HG03025 (cell line): ENCODE measurements around the gene LRRC4C.

ENCODE experiments used
- ATAC-seq: cut with Tn5 transposase; IDR thresholded peaks from one replicate; pipeline ENCODE4 v1.9.1; 2021; ENCODE audit warnings: mild to moderate bottlenecking, moderate library complexity; ENCODE audit not compliant: unreplicated experiment, low FRiP score

The LRRC4C gene

DNA sequence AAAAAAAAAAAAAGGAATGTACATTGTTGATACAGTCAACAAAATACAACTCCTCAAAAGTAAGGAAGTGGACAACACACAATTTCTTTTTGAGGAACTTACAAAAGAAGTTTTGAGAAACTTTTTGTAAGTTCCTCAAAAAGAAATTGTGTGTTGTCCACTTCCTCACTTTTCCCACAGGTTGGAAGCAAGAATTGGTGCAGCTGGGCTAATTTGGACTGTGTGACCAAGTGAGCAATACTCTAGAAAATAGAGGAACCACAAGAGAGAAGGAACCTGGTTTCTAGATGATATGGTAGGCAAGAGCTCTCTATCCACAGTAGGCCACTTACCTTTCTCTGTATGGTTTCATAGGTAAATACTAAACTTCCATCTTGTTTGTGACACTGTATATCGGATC lies 1053.8 kb downstream of the LRRC4C start:
- ATAC-seq: no peak

DNA sequence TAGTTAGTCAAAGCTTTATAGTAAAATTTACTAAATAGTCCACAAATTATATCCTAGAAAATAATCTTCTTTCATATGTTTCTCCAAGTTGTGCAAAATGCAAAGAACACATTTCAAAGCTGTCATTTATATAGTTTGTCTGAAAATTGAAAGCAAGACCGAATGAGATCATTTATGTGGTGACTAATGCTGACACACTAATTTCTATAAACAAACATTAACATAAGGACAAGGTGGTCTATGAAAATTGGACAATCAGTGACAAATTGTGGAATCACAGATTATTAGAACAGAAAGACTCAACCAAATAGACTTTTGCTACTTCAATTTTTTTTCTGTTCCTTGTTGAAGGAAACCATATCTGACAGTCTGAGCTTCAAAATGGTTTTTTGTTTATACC lies 1056.1 kb downstream of the LRRC4C start:
- ATAC-seq: no peak

DNA sequence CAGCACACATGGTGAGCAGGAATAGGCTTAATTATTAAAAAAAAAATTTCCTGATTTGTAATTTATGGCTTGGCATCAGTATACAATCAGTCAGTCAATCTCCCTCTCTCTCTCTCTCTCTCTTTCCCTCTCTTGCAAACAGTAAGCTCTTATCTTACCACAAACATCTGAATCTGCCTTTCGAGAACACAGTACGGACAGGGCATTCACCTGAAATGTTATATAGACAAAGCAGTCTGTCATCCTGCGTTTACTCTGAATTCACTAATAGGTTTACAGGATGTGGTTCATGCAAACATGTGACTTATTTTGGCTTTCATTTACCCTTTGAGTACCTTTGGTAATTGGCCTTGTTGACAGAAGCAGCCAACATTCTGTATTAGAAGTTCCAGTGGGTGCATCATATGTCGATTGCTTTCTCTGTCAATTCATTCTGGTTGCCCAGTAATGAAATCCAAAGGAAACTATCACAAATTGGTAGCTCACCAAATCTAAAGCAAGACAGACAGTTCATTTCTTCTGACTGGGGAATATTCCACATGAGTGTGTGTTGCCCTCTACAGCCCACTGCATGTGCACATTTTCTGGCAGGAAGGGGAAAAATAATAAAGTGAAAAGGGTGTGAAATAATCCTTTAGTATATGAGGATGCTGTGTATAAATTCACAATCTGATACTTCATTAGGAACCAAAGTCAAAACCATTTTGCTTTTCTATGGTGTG lies 1058.2 kb downstream of the LRRC4C start:
- no peak for ATAC-seq

DNA sequence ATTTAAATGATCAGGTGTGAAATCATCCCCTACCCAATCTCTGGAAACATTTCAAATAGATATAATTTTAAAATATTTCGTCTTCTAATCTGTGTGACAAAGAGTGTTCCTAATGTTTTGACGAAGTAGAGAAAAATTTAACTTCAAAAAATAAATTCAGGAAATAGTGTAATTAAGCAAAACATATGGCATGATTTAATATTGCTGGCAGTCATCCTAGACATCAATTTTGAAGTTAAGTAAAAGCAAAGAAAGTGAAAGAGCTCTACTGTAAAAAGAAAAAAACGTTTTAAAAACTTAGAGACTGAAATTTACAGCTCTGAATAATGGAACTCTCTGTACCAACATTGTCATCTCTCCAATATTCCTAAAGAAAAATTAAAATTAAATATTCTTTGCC lies 1062.3 kb downstream of the LRRC4C start:
- no peak for ATAC-seq

DNA sequence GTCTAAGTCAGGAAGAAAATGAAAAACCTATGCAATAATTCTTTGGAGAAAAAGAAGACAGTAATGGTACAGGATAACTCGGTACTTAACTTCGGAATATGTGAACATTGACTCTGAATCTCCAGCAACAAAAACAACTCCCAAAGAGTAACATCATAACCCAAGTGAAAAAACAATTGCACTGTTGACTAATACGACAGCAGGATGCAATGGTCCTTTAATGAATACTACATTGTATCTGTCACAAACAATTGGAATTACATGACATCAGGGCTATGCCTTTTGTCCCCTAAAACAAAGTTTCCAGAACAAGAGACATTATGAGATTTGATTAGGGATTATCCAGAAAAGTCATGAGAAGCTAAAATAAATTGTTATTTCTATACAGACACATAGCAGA lies 1065.9 kb downstream of the LRRC4C start:
- no peak for ATAC-seq

DNA sequence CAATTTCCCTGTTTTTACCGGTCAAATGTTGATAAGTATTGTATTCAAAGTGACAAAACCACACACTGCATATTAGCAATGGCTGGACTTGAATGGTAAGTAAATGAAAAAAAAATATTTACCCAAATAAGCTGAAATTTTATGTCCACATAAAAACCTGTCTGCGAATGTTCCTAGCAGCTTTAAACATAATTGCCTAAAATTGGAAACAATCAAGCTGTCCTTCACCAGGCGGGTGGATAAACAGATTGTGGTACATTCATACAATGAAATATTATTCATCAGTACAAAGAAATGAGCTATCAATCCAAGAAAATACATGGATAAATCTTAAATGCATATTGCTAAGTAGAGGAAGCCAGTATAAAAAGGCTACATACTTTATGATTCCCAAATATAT lies 1067.8 kb downstream of the LRRC4C start:
- ATAC-seq: no peak

DNA sequence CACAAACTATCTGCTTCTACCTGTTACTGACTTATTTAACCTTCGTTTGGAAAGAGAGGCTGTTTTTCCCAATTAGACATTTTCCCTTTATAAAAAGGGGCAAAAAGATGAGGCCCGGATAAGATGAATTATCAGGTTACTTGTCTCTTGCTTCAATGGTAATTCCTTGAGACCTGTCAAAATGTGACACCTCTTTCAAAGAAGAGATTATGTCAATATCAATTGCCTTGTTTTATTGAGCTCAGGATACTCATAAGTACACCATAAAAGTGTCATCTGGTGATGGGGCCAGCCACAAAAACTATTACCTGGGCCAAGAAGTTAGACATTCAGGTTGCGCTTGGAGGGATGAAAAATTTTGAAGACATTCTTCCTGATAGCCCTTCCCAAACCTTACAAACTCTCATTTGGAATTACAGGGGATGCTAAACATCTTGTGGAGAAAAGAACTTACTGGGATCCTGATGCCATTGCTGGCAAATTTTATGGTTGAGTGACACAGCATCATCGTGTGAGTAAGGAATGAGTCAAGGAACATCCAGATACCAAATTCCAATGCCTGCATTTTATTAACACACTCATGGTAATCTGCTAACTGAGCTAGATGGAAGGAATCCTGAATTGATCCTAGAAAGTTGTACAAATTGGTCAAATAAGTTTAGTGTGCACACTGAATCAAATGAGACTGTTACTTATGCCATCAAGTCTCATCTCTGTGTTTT lies 1071.2 kb downstream of the LRRC4C start:
- ATAC-seq: no peak

DNA sequence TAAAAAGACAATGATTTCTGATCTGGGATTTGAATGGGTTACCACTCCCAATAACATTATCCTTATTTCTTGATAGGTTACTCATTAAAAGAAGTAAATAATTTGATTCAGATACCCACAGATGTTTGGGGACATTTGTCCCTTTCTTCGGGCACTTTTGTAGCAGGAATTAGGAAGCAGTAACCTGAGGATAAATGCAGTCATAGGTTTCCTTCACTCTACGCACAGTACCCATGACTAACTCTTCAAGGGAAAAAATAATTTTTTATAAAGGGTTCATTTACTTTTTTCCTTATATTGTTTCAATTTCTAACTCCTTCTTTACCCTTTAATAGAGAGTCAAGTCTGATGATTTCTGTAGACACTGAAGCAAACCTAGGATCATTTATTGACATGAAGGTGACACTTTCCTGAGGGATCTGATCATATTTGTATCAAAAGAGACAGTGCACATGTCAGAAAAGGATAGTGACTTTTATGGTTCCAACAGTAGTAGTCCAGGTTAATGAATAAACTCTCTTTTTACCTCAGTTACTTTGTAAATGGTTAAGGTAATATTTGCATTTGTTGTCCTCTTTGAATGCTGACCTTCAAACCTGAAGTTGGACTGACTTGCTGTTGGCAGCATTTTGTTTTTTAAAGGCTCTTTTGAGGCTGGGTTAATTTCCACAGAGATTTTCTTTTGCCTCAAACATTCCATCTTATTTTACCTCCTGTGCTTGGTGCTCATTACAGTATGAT lies 1072.0 kb downstream of the LRRC4C start:
- no peak for ATAC-seq

DNA sequence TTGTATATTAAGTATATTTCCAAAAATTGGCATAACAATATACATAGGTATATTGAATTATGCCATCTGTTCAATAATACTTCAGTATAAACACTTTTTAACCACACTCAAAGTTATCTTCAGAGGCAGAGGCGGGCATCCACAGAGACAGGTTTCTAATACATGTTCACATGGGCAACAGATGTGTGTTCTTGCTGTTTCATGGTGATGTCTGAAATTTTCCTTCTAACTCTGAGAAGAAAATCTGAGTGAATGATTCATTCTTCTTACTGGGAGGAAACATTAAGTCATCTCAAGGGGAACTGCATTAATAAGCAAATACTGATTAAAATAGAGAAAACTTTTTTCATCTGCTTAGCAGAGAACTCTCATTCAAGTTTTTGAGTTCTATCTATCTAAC lies 1074.5 kb downstream of the LRRC4C start:
- ATAC-seq: no peak

DNA sequence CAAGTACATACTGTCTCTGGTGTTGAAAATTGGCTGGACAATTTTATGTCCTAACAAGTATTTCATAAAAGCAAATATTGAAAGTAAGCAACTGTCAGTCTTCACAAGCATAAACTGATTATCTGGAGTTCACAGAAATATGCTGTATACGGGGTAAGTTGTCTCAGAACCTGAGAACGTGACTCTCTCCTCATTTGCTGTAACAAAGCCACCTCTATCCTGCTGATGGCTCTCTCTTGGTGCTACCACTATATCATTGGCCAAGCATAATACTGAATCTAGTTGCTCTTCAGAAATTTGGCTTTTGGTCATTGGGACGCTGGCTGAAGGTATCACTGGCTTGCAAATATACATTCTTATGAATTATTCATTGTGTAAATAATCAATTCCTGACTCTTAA lies 1078.0 kb downstream of the LRRC4C start:
- ATAC-seq: no peak

DNA sequence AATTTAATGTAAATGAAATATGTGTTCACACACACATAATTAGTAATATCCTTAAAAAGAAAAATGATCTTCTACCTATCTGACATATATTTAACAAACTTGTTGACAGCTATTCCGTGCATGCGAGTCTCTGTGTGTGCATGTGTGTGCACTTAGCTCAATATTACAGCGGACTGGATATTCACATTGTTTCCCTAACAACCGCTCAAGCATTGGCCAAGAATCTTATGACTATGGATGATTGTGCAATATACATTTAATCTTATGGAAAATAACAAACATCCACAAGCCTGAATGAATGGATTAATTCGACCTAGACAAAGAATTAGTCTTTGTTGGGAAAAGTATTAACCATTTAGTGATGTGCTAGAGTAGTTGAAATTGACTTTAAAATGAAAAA lies 1078.6 kb downstream of the LRRC4C start:
- ATAC-seq: no peak

DNA sequence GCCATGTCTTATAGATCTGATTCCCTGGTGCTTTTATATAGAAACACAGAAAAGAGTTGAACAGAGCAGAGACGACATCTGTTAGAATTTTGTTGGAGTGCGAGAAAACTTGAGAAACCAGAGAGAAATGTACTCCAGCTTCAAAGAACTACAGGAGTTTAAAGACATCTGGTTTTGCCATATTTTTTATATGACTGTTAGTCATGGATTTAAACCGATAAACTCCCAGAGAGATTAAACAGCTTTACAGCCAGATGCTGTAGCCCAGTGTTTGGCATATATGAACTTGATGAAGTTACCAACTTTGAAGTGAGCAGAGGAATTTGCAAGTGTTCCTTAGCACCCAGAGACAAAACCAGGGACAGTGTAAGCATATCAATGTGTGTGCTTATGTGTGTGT lies 1083.1 kb downstream of the LRRC4C start:
- ATAC-seq: no peak

DNA sequence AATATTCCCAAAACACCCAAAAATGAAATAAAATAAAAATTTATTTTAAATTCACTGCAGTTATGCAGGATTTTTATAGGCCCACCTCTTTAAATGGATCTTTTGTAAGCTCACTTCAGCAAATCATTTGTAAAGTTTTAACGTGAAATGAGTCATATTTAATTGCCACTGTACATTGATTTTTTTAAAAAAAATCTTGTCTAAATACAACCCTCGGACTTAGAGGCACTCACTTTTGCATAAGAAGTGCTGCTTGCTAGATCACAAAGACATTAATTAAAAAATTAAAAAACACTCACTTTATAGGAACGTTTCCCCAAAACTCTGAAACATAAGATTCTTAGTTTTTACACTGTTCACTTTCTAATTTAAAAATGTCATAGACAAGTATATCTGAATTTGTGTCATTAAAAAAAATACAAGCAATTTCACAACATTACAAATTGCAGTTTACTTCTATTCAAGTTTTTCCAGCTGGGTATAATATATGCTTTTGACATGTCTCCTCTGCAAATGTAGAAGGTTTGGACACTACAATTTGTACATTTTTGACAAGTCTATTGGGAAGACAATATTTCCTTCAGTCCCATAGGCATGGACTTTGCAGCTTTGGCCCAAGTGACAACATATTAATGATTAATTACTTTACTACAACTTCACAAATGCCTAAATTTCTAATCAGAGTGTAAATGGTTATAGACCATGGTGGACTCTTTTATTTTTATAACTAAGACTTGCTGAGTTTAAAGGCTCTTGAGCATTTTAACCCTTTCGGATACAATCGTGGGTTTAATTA lies 1088.4 kb downstream of the LRRC4C start:
- no peak for ATAC-seq

DNA sequence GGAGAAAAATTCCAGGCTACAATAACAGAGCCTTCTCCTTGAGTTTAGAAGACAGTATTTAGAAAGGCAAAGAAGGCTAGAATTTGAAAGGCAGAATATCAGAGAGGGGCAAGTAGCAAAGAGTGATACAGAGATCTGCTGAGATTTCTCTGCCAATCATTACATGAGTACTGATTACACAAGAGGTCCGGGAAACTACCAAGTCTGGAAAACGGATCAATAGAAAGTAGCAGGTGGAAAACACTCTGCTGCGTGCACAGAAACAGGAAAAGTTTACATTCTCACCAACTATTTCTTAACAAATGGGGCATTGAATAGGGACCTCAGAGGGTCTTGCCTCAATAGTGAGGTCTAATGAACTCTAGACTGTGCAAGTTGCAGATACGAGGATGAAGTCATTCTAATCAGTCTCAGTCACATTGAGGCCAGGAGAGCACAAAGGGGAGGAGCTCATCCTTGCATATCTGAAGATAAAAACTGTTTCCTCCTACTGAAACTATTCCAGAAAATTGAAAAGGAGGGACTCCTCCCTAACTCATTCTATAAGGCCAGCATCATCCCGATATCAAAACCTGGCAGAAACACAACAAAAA lies 1099.2 kb downstream of the LRRC4C start:
- ATAC-seq: no peak

DNA sequence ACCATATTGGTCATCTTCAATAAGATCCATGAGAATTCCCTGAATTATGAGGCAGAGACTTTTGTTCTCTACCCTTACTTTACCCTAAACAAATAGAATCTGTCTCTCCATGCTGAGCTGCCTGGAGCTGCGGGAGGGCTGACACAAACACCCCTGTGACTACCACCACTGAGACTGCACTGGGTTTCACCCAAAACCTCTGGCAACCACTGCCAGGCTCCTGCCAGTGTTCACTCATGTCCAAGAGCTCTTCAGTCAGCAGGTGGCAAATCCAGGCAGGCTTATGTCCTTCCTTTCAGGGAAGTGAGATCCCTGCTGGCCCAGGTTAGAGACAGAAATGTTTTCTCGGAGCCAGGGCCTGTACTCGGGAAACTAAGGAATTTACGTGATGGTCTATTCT lies 1105.3 kb downstream of the LRRC4C start:
- ATAC-seq: no peak

DNA sequence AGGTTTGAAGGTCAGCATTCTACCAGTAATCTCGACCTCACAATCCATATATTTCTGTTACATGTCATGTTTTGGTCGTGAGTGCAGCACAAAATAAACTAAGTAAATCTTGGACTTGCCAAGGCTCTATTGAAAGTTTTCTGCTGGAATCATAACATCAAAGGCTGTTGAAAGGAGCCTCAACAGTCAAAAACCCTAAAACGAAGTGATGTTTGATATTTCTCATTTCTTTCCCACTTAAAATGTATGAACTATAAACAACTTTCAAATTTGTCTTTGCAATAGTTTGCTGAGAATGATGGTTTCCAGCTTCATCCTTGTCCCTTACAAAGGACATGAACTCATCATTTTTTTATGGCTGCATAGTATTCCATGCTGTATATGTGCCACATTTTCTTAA lies 1118.5 kb downstream of the LRRC4C start:
- ATAC-seq: no peak

DNA sequence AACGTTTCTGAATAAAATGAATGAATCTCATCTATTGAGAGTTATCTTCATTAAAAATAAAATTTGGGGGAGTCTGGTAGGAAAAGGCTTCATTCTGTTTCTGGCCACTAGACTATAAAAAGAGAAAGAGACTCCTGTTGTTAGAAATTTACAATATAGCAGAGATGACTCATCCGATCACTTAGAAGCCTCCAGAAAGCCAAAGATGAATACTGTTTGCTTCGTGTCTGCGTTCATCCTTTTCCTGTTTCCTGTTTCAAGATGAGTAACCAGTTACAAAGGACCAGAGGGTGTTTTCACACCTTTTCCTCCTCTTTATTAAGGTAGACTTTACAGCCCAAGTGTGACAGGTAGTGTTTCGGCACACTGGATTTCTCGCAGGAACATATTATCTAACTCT lies 1120.7 kb downstream of the LRRC4C start:
- no peak for ATAC-seq

DNA sequence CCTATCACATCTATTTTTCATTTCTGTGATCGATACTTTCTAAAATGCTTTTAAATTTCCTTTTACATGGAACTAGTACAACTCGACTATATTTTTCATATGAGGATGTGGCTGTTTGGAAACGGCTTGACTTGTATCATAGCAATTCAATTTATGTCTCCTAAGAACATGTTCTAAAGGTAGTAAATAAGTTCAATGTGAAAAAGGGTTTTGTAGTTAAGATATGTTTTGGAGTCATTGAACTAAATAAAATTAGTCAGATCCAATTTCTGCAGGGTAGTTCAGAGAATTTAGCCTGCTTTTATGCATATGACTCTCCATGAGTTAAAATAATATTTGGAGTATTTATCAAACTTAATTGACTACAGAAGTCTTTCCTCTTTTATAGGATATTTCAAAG lies 1121.4 kb downstream of the LRRC4C start:
- ATAC-seq: no peak

DNA sequence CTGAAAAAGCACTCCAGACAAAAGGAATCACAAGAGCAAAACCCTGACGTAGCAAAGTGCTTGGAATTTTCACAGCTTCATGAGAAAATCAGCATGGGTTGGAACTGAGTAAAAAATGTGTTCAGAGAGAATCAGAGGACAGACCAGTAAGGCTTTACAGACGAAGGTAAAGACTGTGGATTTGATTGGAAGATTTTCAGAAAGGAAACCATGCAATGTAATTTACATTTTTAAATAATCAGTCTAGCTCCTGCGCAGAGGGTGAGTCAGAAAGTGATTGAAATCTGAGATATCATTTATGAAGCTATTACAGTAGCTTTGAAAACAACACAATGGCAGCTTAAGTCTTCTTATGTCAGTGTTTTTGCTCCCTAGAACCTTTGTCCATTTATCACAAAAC lies 1122.3 kb downstream of the LRRC4C start:
- ATAC-seq: no peak

DNA sequence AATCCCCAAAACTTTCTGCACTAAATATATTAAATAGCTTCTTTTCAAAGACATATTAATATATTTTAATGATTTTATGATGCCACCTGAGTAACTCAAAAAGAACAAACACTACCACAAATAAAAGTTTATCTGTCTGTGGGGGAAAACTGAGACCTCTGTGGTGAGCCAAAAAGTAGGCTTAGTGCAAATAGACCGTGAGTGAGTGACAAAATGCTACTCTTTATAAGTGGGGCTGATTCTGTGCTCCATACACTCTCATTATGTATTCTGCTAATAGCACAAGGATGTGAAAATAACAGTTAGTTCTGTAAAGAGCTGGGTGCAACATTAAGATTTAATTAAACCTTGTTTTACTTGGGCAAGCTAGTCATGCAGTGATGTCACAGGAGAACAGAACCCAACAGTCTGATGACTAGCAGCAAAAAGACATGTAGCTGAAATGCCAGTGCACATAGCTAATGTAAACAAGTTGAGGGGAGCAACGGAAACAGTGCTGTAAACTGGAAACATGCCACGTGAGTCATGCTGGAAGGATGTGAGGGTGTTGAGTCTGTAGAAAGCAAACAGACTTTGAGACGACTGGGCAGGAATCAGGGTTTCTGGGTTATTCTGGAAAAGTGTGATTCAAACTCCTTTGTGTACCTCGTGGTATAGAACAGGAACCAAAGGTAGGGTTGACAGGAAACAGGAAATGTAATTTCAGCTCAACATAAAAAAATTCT lies 1130.4 kb downstream of the LRRC4C start:
- ATAC-seq: no peak
